Measurements from ENCODE around the gene NPHS2.

NPHS2 gene
- 0 reads per million in 3 experiments for total RNA-seq

GRCh38 chr1:179575497-179576314, at the start of gene NPHS2:
Gene NPHS2 (minus strand): TSS chr1:179575948. CDS start chr1:179575864, 84 bp downstream.
- no peak for DNase-seq

GRCh38 chr1:179612361-179612760, 36.6 kb upstream of the NPHS2 start:
- no peak for DNase-seq

- DNase-seq: no peak
Observed at GRCh38 chr1:179601093-179601492, 25.3 kb upstream of the NPHS2 start.

GRCh38 chr1:179599623-179600249, 24.0 kb upstream of the NPHS2 start:
- no peak for DNase-seq

GRCh38 chr1:179598631-179599030, 22.9 kb upstream of the NPHS2 start:
- DNase-seq: no peak

- DNase-seq: no peak
Observed at GRCh38 chr1:179591592-179592580, 16.1 kb upstream of the NPHS2 start, which contains the start of gene TDRD5. Gene TDRD5 (plus strand): TSS chr1:179591832. CDS start chr1:179592616, 784 bp downstream.

- DNase-seq: no peak
Observed at GRCh38 chr1:179591253-179591591, 15.5 kb upstream of the NPHS2 start.

GRCh38 chr1:179590671-179591070, 14.9 kb upstream of the NPHS2 start:
- no peak for DNase-seq

- no peak for DNase-seq
Observed at GRCh38 chr1:179589509-179589908, 13.8 kb upstream of the NPHS2 start.

- DNase-seq: no peak
Observed at GRCh38 chr1:179588425-179589024, 12.8 kb upstream of the NPHS2 start.

- no peak for DNase-seq
Observed at GRCh38 chr1:179587336-179587735, 11.6 kb upstream of the NPHS2 start.

GRCh38 chr1:179586107-179586823, 10.5 kb upstream of the NPHS2 start:
- DNase-seq: no peak

- no peak for DNase-seq
Observed at GRCh38 chr1:179583771-179584320, 8.1 kb upstream of the NPHS2 start.

- no peak for DNase-seq
Observed at GRCh38 chr1:179576509-179576908, 761 bp upstream of the NPHS2 start.

GRCh38 chr1:179558078-179558477, 17.7 kb downstream of the NPHS2 start:
- no peak for DNase-seq

GRCh38 chr1:179554427-179554826, 21.3 kb downstream of the NPHS2 start:
- DNase-seq: no peak

GRCh38 chr1:179550746-179551682, 24.7 kb downstream of the NPHS2 start:
- no peak for DNase-seq

- DNase-seq: no peak
Observed at GRCh38 chr1:179549368-179549700, 26.4 kb downstream of the NPHS2 start.

- DNase-seq: no peak
Observed at GRCh38 chr1:179548666-179549367, 26.9 kb downstream of the NPHS2 start.

- no peak for DNase-seq
Observed at GRCh38 chr1:179547021-179547535, 28.7 kb downstream of the NPHS2 start.

Data from central memory CD4-positive, alpha-beta T cell (primary cell).